Stimulated activated naive CD8-positive, alpha-beta T cell treated with anti-CD3 and anti-CD28 coated beads, Interleukin-15, Interleukin-2, amounts not matched to agents 100 U/mL and 50 U/mL, for 24 hours (primary cell): ENCODE data around the gene NFU1.
"Not testable (repeated sequence)": the region's sequence is repeated elsewhere in the genome, so short reads cannot be mapped to it uniquely, and the experiment has no call there.

Source experiments
- ATAC-seq: fragments of 150-1000 bp; cut with Tn5 transposase; one replicate; pipeline ENCODE4 v1.10.0; 2021
- DNase-seq: peaks from one replicate; pipeline ENCODE4 v3.0.0; 2021

NFU1 gene

GRCh38 chr2:69387770-69388481, 49.3 kb downstream of the NFU1 start:
- ATAC-seq (no peak), DNase-seq (no peak)

- peak; percentile 98 for ATAC-seq
- DNase-seq = peak; percentile 95
Measured at GRCh38 chr2:69386789-69387734, 50.2 kb downstream of the NFU1 start, which contains the start of gene GFPT1. GFPT1 (minus strand) TSS chr2:69387227; CDS start chr2:69387071, 156 bp downstream.

GRCh38 chr2:69386360-69386759, 50.9 kb downstream of the NFU1 start:
- DNase-seq (no peak), ATAC-seq (no peak)

GRCh38 chr2:69385443-69386151, 51.6 kb downstream of the NFU1 start:
- no peak for ATAC-seq
- no peak for DNase-seq

GRCh38 chr2:69384618-69385081, 52.6 kb downstream of the NFU1 start:
- ATAC-seq (no peak), DNase-seq (no peak)

GRCh38 chr2:69383176-69383812, 53.9 kb downstream of the NFU1 start:
- DNase-seq (no peak), ATAC-seq (no peak)

GRCh38 chr2:69382547-69382946, 54.7 kb downstream of the NFU1 start:
- DNase-seq (no peak), ATAC-seq (no peak)

GRCh38 chr2:69381337-69381737, 55.9 kb downstream of the NFU1 start:
- peak; percentile 43 for ATAC-seq
- no peak for DNase-seq

- ATAC-seq (no peak), DNase-seq (no peak)
Measured at GRCh38 chr2:69380072-69380917, 56.9 kb downstream of the NFU1 start.

- DNase-seq = no peak
- ATAC-seq = no peak
Measured at GRCh38 chr2:69376403-69376802, 60.8 kb downstream of the NFU1 start.

GRCh38 chr2:69375494-69376353, 61.5 kb downstream of the NFU1 start:
- ATAC-seq (peak; percentile 32), DNase-seq (no peak)

GRCh38 chr2:69372767-69373166, 64.5 kb downstream of the NFU1 start:
- ATAC-seq (no peak), DNase-seq (no peak)

- no peak for ATAC-seq
- no peak for DNase-seq
Measured at GRCh38 chr2:69369802-69370201, 67.4 kb downstream of the NFU1 start.

GRCh38 chr2:69368588-69368987, 68.6 kb downstream of the NFU1 start:
- ATAC-seq = no peak
- DNase-seq = no peak

- ATAC-seq (no peak), DNase-seq (no peak)
Measured at GRCh38 chr2:69359371-69359770, 77.9 kb downstream of the NFU1 start.

GRCh38 chr2:69358914-69359313, 78.3 kb downstream of the NFU1 start:
- DNase-seq (no peak), ATAC-seq (no peak)

- DNase-seq = no peak
- ATAC-seq = no peak
Measured at GRCh38 chr2:69356471-69356870, 80.8 kb downstream of the NFU1 start.

GRCh38 chr2:69354976-69355375, 82.3 kb downstream of the NFU1 start:
- ATAC-seq, DNase-seq: not testable (repeated sequence)

- DNase-seq (no peak), ATAC-seq (no peak)
Measured at GRCh38 chr2:69353360-69353759, 83.9 kb downstream of the NFU1 start.

GRCh38 chr2:69348781-69349180, 88.5 kb downstream of the NFU1 start:
- no peak for ATAC-seq

More at GRCh38 chr2:69348781-69349180, 88.5 kb downstream of the NFU1 start:
- DNase-seq = no peak
